ENCODE results near the gene HTR3D. TPM values are rescaled to one million over a fixed set of nuclear protein-coding genes. Genes with fewer than 3 reads are reported as not detected.
A peak's percentile ranks its signal among the peaks of the same experiment; 100 is the strongest.

HTR3D gene
- polyA plus RNA-seq, 3 donors: not detected

DNA sequence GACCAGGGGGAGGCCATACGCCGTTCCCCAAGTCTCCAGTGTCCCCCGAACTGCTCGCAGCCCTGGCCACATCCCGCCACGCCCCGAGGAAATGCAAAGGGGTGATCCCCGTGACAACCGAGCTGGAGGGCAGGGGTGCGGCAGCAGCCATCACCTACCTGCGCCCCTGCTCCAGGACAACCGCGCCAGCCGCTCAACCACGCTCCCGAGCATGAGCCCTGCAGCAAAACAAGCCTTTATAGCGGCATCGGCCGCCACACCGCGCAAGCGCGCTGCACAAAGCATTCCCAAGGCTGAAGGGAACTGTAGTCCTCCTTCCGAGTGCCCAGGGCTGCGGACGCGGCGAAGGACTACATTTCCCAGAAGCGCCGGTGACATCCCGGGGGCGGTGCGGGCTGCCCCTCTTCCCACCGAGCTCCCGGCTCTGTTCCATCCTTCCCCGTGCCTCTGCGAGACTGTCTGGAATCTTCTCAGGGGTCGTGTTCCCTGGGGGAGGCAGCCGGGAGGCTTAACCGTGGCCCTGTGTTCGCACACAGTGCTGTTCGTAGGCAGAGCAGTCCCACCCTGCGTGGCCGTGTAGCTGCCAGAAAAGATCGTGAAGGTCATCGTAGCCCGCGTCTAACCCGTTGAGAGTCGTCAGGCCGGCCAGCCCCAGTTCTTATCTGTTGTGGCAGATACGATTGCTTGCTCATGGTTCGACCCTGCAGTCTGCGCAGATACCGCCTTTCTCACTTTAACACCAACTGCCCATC, 13.7 kb upstream of the HTR3D start, which contains the start of gene ABCC5:
Gene ABCC5 (minus strand): TSS at position 213 of the 752 bp plus-strand sequence. CDS start 3,492 bp downstream, outside the sequence.
- Histone ChIP-seq H3K4me2 (replicated peaks; ENCODE audit: extremely low read depth, low read length, poor library complexity, severe bottlenecking) (peak within 1 kb of the TSS; percentile 94), H3K9ac (ENCODE audit: insufficient read depth, low read length, poor library complexity, severe bottlenecking) (peak within 1 kb of the TSS; percentile 72), H3K4me3 (replicated peaks in 1 of 3; ENCODE audit: low read depth in 2 of 3, low read length in 3 of 3) (peak within 1 kb of the TSS; percentile 88 to 100 (median 100)), H3K4me1 (ENCODE audit: control insufficient read depth in 1 of 2, insufficient read depth in 2 of 2, low read length in 2 of 2) (peaks cover 36 to 45% of the 10 kb centered on the region in 2 donors), H3K79me2 (ENCODE audit: insufficient read depth, low read length) (no peaks in the 10 kb centered on the region), H3K36me3 (replicated peaks in 1 of 2; ENCODE audit: control insufficient read depth in 1 of 2, insufficient read depth in 2 of 2, low read length in 2 of 2) (peaks cover 5 to 12% of the 10 kb centered on the region in 2 donors), H3K9me3 (replicated peaks in 1 of 2; ENCODE audit: control insufficient read depth in 1 of 2, insufficient read depth in 1 of 2, low read length in 2 of 2) (no peaks in the 10 kb centered on the region), H3K27ac (ENCODE audit: low read depth in 1 of 2, low read length in 2 of 2) (peak within 1 kb of the TSS; percentile 43 to 82), H4K20me1 (ENCODE audit: insufficient read depth, low read length) (no peaks in the 10 kb centered on the region), H2AFZ (ENCODE audit: insufficient read depth, low read depth, low read length, poor library complexity, severe bottlenecking) (peak within 1 kb of the TSS; percentile 100), H3K27me3 (ENCODE audit: control insufficient read depth in 2 of 2, insufficient read depth in 2 of 2, low read length in 2 of 2) (no peaks in the 10 kb centered on the region)
- H3K27me3 Mint-ChIP-seq (ENCODE audit: low read depth in 3 of 3): peaks cover 5 to 8% (median 7%) of the 10 kb centered on the region in 3 donors
- intact Hi-C loops (cut with micrococcal nuclease): loop anchor here (1.0 to 10.0 kb wide), 4 partner anchors 117 to 126 kb away; partner anchors contain the start of gene EIF2B5 (in 2 of the 2)
- H3K27ac Mint-ChIP-seq: peak within 1 kb of the TSS; percentile 30 to 94 (median 81)
- DNase-seq: peak; percentile 75 to 85 (median 80)
- peaks cover 9 to 15% of the 10 kb centered on the region in 2 donors for H3K36me3 Mint-ChIP-seq
- peak within 1 kb of the TSS; percentile 96 to 97 for H3K4me3 Mint-ChIP-seq
- H3K9me3 Mint-ChIP-seq: peaks cover 0 to 2% (median 0%) of the 10 kb centered on the region in 7 donors
- TF ChIP-seq, protein P1, sequence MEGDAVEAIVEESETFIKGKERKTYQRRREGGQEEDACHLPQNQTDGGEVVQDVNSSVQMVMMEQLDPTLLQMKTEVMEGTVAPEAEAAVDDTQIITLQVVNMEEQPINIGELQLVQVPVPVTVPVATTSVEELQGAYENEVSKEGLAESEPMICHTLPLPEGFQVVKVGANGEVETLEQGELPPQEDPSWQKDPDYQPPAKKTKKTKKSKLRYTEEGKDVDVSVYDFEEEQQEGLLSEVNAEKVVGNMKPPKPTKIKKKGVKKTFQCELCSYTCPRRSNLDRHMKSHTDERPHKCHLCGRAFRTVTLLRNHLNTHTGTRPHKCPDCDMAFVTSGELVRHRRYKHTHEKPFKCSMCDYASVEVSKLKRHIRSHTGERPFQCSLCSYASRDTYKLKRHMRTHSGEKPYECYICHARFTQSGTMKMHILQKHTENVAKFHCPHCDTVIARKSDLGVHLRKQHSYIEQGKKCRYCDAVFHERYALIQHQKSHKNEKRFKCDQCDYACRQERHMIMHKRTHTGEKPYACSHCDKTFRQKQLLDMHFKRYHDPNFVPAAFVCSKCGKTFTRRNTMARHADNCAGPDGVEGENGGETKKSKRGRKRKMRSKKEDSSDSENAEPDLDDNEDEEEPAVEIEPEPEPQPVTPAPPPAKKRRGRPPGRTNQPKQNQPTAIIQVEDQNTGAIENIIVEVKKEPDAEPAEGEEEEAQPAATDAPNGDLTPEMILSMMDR (IDR thresholded peaks at IDR 0.05): peak; percentile 85
- peaks cover 42% of the 10 kb centered on the region for H3K4me1 Mint-ChIP-seq
- under 1% methylated on average over 55 of the region's 55 CpGs for WGBS (ENCODE audit: insufficient coverage)

DNA sequence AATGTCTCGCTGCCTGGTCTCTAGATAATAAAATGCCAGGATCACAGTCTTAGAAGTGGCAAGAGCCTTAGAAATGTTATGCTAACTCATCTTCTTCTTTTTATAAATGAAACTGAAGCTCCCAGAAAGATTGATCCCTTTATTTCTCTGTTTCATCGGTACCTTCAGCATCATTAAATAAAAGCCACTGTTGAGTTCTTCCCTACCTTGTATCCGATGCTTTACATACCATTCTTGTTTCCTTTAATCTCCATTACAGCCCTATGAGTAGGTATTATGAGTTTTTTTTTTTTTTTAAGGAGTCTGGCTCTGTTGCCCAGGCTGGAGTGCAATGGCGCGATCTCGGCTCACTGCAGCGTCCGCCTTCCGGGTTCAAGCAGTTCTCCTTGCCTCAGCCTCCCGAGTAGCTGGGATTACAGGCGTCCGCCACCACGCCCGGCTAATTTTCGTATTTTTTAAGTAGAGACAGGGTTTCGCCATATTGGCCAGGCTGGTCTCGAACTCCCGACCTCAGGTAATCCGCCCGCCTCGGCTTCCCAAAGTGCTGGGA, 13.0 kb upstream of the HTR3D start:
- peak overlapping the region; percentile 30 to 94 (median 81) for H3K27ac Mint-ChIP-seq
- peak overlapping the region; percentile 94 for H3K4me2 ChIP-seq (replicated peaks; ENCODE audit: extremely low read depth, low read length, poor library complexity, severe bottlenecking)
- H3K79me2 ChIP-seq (ENCODE audit: insufficient read depth, low read length): no peaks in the 10 kb centered on the region
- WGBS (ENCODE audit: insufficient coverage): 87% methylated on average over 14 of the region's 21 CpGs
- DNase-seq: no peak
- peak overlapping the region; percentile 43 to 82 for H3K27ac ChIP-seq (ENCODE audit: low read depth in 1 of 2, low read length in 2 of 2)
- peaks cover 0 to 2% (median 0%) of the 10 kb centered on the region in 7 donors for H3K9me3 Mint-ChIP-seq
- H3K9ac ChIP-seq (ENCODE audit: insufficient read depth, low read length, poor library complexity, severe bottlenecking): peak overlapping the region; percentile 72
- intact Hi-C loops (cut with micrococcal nuclease): loop anchor here (5.0 to 10.0 kb wide), 3 partner anchors 116 to 126 kb away; partner anchors contain the start of gene EIF2B5 (in 1 of the 2)
- peak overlapping the region; percentile 96 to 97 for H3K4me3 Mint-ChIP-seq
- TF ChIP-seq, protein P1 (IDR thresholded peaks at IDR 0.05): no peak
- H3K36me3 ChIP-seq (replicated peaks in 1 of 2; ENCODE audit: control insufficient read depth in 1 of 2, insufficient read depth in 2 of 2, low read length in 2 of 2): peaks cover 2 to 8% of the 10 kb centered on the region in 2 donors
- H3K9me3 ChIP-seq (replicated peaks in 1 of 2; ENCODE audit: control insufficient read depth in 1 of 2, insufficient read depth in 1 of 2, low read length in 2 of 2): no peaks in the 10 kb centered on the region
- H3K4me1 ChIP-seq (ENCODE audit: control insufficient read depth in 1 of 2, insufficient read depth in 2 of 2, low read length in 2 of 2): peaks cover 39 to 50% of the 10 kb centered on the region in 2 donors
- H3K36me3 Mint-ChIP-seq: peaks cover 6 to 11% of the 10 kb centered on the region in 2 donors
- peak overlapping the region; percentile 100 for H2AFZ ChIP-seq (ENCODE audit: insufficient read depth, low read depth, low read length, poor library complexity, severe bottlenecking)
- H3K27me3 ChIP-seq (ENCODE audit: control insufficient read depth in 2 of 2, insufficient read depth in 2 of 2, low read length in 2 of 2): no peaks in the 10 kb centered on the region
- peaks cover 5 to 8% (median 7%) of the 10 kb centered on the region in 3 donors for H3K27me3 Mint-ChIP-seq (ENCODE audit: low read depth in 3 of 3)
- no peaks in the 10 kb centered on the region for H4K20me1 ChIP-seq (ENCODE audit: insufficient read depth, low read length)
- H3K4me1 Mint-ChIP-seq: peaks cover 46% of the 10 kb centered on the region
- peak overlapping the region; percentile 88 to 100 (median 100) for H3K4me3 ChIP-seq (replicated peaks in 1 of 3; ENCODE audit: low read depth in 2 of 3, low read length in 3 of 3)

Data from CD14-positive monocyte (primary cell).